ENCODE data around the gene DCDC2C. TPM values are rescaled to one million over a fixed set of nuclear protein-coding genes. Genes with fewer than 3 reads are reported as not detected.

Gene DCDC2C
- total RNA-seq, 4 donors from 2014 or later: not detected

- no peak for TF ChIP-seq POLR2A (IDR thresholded peaks at IDR 0.05)
- TF ChIP-seq CTCF (IDR thresholded peaks at IDR 0.05): no peak
- no peaks in the 10 kb centered on the region for H3K36me3 ChIP-seq
- no peak overlapping the region for H3K4me3 ChIP-seq
- H3K9me3 ChIP-seq: no peaks in the 10 kb centered on the region
- H3K27ac ChIP-seq: no peak overlapping the region
- H3K4me1 ChIP-seq: no peaks in the 10 kb centered on the region
- intact Hi-C loops (cut with DNase I; ENCODE audit: low total_unique reads): no loop called here
- DNase-seq: no peak
- no peaks in the 10 kb centered on the region for H3K27me3 ChIP-seq
Observed at GRCh38 chr2:3776311-3776710, 72.9 kb downstream of the DCDC2C start.

- H3K27me3 ChIP-seq: no peaks in the 10 kb centered on the region
- TF ChIP-seq CTCF (IDR thresholded peaks at IDR 0.05) (no peak), POLR2A (IDR thresholded peaks at IDR 0.05) (no peak)
- no peaks in the 10 kb centered on the region for H3K9me3 ChIP-seq
- H3K36me3 ChIP-seq: no peaks in the 10 kb centered on the region
- H3K4me3 ChIP-seq: no peak overlapping the region
- no peaks in the 10 kb centered on the region for H3K4me1 ChIP-seq
- H3K27ac ChIP-seq: no peak overlapping the region
- intact Hi-C loops (cut with DNase I; ENCODE audit: low total_unique reads): no loop called here
- no peak for DNase-seq
Observed at GRCh38 chr2:3777966-3778365, 74.6 kb downstream of the DCDC2C start.

- Histone ChIP-seq H3K27me3 (no peaks in the 10 kb centered on the region), H3K36me3 (no peaks in the 10 kb centered on the region), H3K4me1 (no peaks in the 10 kb centered on the region), H3K4me3 (no peak overlapping the region), H3K9me3 (no peaks in the 10 kb centered on the region), H3K27ac (no peak overlapping the region)
- DNase-seq: no peak
- intact Hi-C loops (cut with DNase I; ENCODE audit: low total_unique reads): no loop called here
- no peak for TF ChIP-seq CTCF (IDR thresholded peaks at IDR 0.05)
- no peak for TF ChIP-seq POLR2A (IDR thresholded peaks at IDR 0.05)
Observed at GRCh38 chr2:3778851-3779495, 75.6 kb downstream of the DCDC2C start.

GRCh38 chr2:3779496-3780049 lies 76.2 kb downstream of the DCDC2C start:
- no peaks in the 10 kb centered on the region for H3K36me3 ChIP-seq
- H3K27ac ChIP-seq: no peak overlapping the region
- no peak overlapping the region for H3K4me3 ChIP-seq
- TF ChIP-seq POLR2A (IDR thresholded peaks at IDR 0.05): no peak
- no peak for TF ChIP-seq CTCF (IDR thresholded peaks at IDR 0.05)
- DNase-seq: no peak
- H3K9me3 ChIP-seq: no peaks in the 10 kb centered on the region
- H3K4me1 ChIP-seq: no peaks in the 10 kb centered on the region
- no peaks in the 10 kb centered on the region for H3K27me3 ChIP-seq
- intact Hi-C loops (cut with DNase I; ENCODE audit: low total_unique reads): no loop called here

GRCh38 chr2:3780477-3781402 lies 77.4 kb downstream of the DCDC2C start:
- no peaks in the 10 kb centered on the region for H3K4me1 ChIP-seq
- H3K4me3 ChIP-seq: no peak overlapping the region
- intact Hi-C loops (cut with DNase I; ENCODE audit: low total_unique reads): no loop called here
- H3K27me3 ChIP-seq: no peaks in the 10 kb centered on the region
- peak in 1 of 2 donors; percentile 19 for DNase-seq
- H3K27ac ChIP-seq: no peak overlapping the region
- H3K9me3 ChIP-seq: no peaks in the 10 kb centered on the region
- H3K36me3 ChIP-seq: no peaks in the 10 kb centered on the region
- no peak for TF ChIP-seq POLR2A (IDR thresholded peaks at IDR 0.05)
- TF ChIP-seq CTCF (IDR thresholded peaks at IDR 0.05): peak in 3 of 4 experiments; percentile 8 to 10 (median 9)

All from uterus (tissue), 4 donors.